Astrocyte of the cerebellum (primary cell): ENCODE measurements around the gene ZFPL1.
"Not testable (repeated sequence)": the region's sequence is repeated elsewhere in the genome, so short reads cannot be mapped to it uniquely, and the experiment has no call there.

Experiments
- DNase-seq: peaks from one replicate; pipeline ENCODE4 v3.0.0-alpha.2; 2011; ENCODE audit warnings: low read depth
- H3K4me3 ChIP-seq: 2 replicates; pipeline ENCODE4 v1.5.1; 2011; ENCODE audit warnings: mild to moderate bottlenecking, low read depth, low read length, moderate library complexity
- CTCF ChIP-seq: IDR thresholded peaks from 2 replicates; pipeline ENCODE4 v1.5.1; 2012; ENCODE audit warnings: low read length, low read depth, moderate library complexity, mild to moderate bottlenecking; ENCODE audit errors: missing control alignments
- in situ Hi-C: cut with HindIII; loops from 2 replicates; pipeline ENCODE4 v1.10.0; 2017; ENCODE audit warnings: low sequenced_read_pairs

ZFPL1 gene

GRCh38 chr11:65116370-65117205 lies 32.6 kb downstream of the ZFPL1 start:
- no peak for DNase-seq

GRCh38 chr11:65117206-65118096 lies 33.4 kb downstream of the ZFPL1 start, which contains the start of gene ZNHIT2:
TSS of gene ZNHIT2 (minus strand) at chr11:65117701. CDS start at chr11:65117653, 48 bp downstream.
- in situ Hi-C loops = no loop called here

More at GRCh38 chr11:65116370-65117205, 32.6 kb downstream of the ZFPL1 start:
- TF ChIP-seq CTCF = no peak
- H3K4me3 ChIP-seq = peak overlapping the region; percentile 85
- in situ Hi-C loops = no loop called here

GRCh38 chr11:65118097-65118837 lies 34.2 kb downstream of the ZFPL1 start:
- in situ Hi-C loops = no loop called here
- TF ChIP-seq CTCF = no peak
- no peak overlapping the region for H3K4me3 ChIP-seq
- DNase-seq = no peak

More at GRCh38 chr11:65117206-65118096, 33.4 kb downstream of the ZFPL1 start, which contains the start of gene ZNHIT2:
- peak; percentile 92 for TF ChIP-seq CTCF
- DNase-seq = peak; percentile 97
- H3K4me3 ChIP-seq = peak within 1 kb of the TSS; percentile 85

GRCh38 chr11:65118891-65119669 lies 35.1 kb downstream of the ZFPL1 start:
- H3K4me3 ChIP-seq, in situ Hi-C loops, DNase-seq: not testable (repeated sequence)

GRCh38 chr11:65119670-65119995 lies 35.6 kb downstream of the ZFPL1 start:
- DNase-seq = no peak
- no peak overlapping the region for H3K4me3 ChIP-seq
- no peak for TF ChIP-seq CTCF
- in situ Hi-C loops = no loop called here

- in situ Hi-C loops = no loop called here
- peak overlapping the region; percentile 99 for H3K4me3 ChIP-seq
- DNase-seq = no peak
- TF ChIP-seq CTCF = no peak
These were observed 36.8 kb downstream of the ZFPL1 start for GRCh38 chr11:65120831-65121230.
